Measurements from ENCODE around the gene EPB42.

EPB42 gene

GRCh38 chr15:43253431-43254403, 32.9 kb upstream of the EPB42 start:
- no peaks in the 10 kb centered on the region for H3K27me3 ChIP-seq (ENCODE audit: control insufficient read depth in 1 of 2, insufficient read depth in 2 of 2, low read length in 2 of 2)
- H3K27ac ChIP-seq (ENCODE audit: low read depth, low read length): no peak overlapping the region
- no peaks in the 10 kb centered on the region for H3K36me3 ChIP-seq (ENCODE audit: insufficient read depth, low read length)
- H3K4me1 ChIP-seq (ENCODE audit: insufficient read depth, low read length): no peaks in the 10 kb centered on the region
- H3K4me3 ChIP-seq (ENCODE audit: low read depth in 1 of 2, low read length in 2 of 2): no peak overlapping the region
- no peaks in the 10 kb centered on the region for H3K9me3 ChIP-seq (ENCODE audit: low read length)
- no peak overlapping the region for H3K9ac ChIP-seq (ENCODE audit: low read length)

- Histone ChIP-seq H3K9ac (ENCODE audit: low read length) (no peak overlapping the region), H3K4me1 (ENCODE audit: insufficient read depth, low read length) (no peaks in the 10 kb centered on the region), H3K9me3 (ENCODE audit: low read length) (no peaks in the 10 kb centered on the region), H3K36me3 (ENCODE audit: insufficient read depth, low read length) (no peaks in the 10 kb centered on the region), H3K27me3 (ENCODE audit: control insufficient read depth in 1 of 2, insufficient read depth in 2 of 2, low read length in 2 of 2) (no peaks in the 10 kb centered on the region), H3K27ac (ENCODE audit: low read depth, low read length) (no peak overlapping the region), H3K4me3 (ENCODE audit: low read depth in 1 of 2, low read length in 2 of 2) (no peak overlapping the region)
Measured at GRCh38 chr15:43251871-43252250, 31.0 kb upstream of the EPB42 start.

- Histone ChIP-seq H3K27me3 (ENCODE audit: control insufficient read depth in 1 of 2, insufficient read depth in 2 of 2, low read length in 2 of 2) (no peaks in the 10 kb centered on the region), H3K9me3 (ENCODE audit: low read length) (no peaks in the 10 kb centered on the region), H3K4me1 (ENCODE audit: insufficient read depth, low read length) (no peaks in the 10 kb centered on the region), H3K4me3 (ENCODE audit: low read depth in 1 of 2, low read length in 2 of 2) (no peak overlapping the region), H3K36me3 (ENCODE audit: insufficient read depth, low read length) (no peaks in the 10 kb centered on the region), H3K27ac (ENCODE audit: low read depth, low read length) (no peak overlapping the region), H3K9ac (ENCODE audit: low read length) (no peak overlapping the region)
Measured at GRCh38 chr15:43251185-43251870, 30.5 kb upstream of the EPB42 start.

GRCh38 chr15:43250785-43251184, 30.0 kb upstream of the EPB42 start:
- H3K36me3 ChIP-seq (ENCODE audit: insufficient read depth, low read length): no peaks in the 10 kb centered on the region
- no peak overlapping the region for H3K9ac ChIP-seq (ENCODE audit: low read length)
- no peaks in the 10 kb centered on the region for H3K27me3 ChIP-seq (ENCODE audit: control insufficient read depth in 1 of 2, insufficient read depth in 2 of 2, low read length in 2 of 2)
- no peak overlapping the region for H3K4me3 ChIP-seq (ENCODE audit: low read depth in 1 of 2, low read length in 2 of 2)
- H3K9me3 ChIP-seq (ENCODE audit: low read length): no peaks in the 10 kb centered on the region
- no peak overlapping the region for H3K27ac ChIP-seq (ENCODE audit: low read depth, low read length)
- H3K4me1 ChIP-seq (ENCODE audit: insufficient read depth, low read length): no peaks in the 10 kb centered on the region

GRCh38 chr15:43249699-43250203, 28.9 kb upstream of the EPB42 start:
- Histone ChIP-seq H3K27ac (ENCODE audit: low read depth, low read length) (no peak overlapping the region), H3K4me1 (ENCODE audit: insufficient read depth, low read length) (no peaks in the 10 kb centered on the region), H3K4me3 (ENCODE audit: low read depth in 1 of 2, low read length in 2 of 2) (no peak overlapping the region), H3K36me3 (ENCODE audit: insufficient read depth, low read length) (no peaks in the 10 kb centered on the region), H3K9ac (ENCODE audit: low read length) (no peak overlapping the region), H3K9me3 (ENCODE audit: low read length) (no peaks in the 10 kb centered on the region), H3K27me3 (ENCODE audit: control insufficient read depth in 1 of 2, insufficient read depth in 2 of 2, low read length in 2 of 2) (no peaks in the 10 kb centered on the region)

- Histone ChIP-seq H3K4me3 (ENCODE audit: low read depth in 1 of 2, low read length in 2 of 2) (no peak overlapping the region), H3K27ac (ENCODE audit: low read depth, low read length) (no peak overlapping the region), H3K9ac (ENCODE audit: low read length) (no peak overlapping the region), H3K36me3 (ENCODE audit: insufficient read depth, low read length) (no peaks in the 10 kb centered on the region), H3K9me3 (ENCODE audit: low read length) (no peaks in the 10 kb centered on the region), H3K27me3 (ENCODE audit: control insufficient read depth in 1 of 2, insufficient read depth in 2 of 2, low read length in 2 of 2) (no peaks in the 10 kb centered on the region), H3K4me1 (ENCODE audit: insufficient read depth, low read length) (no peaks in the 10 kb centered on the region)
Measured at GRCh38 chr15:43249236-43249635, 28.4 kb upstream of the EPB42 start.

GRCh38 chr15:43246261-43246774, 25.5 kb upstream of the EPB42 start:
- no peak overlapping the region for H3K27ac ChIP-seq (ENCODE audit: low read depth, low read length)
- no peaks in the 10 kb centered on the region for H3K4me1 ChIP-seq (ENCODE audit: insufficient read depth, low read length)
- H3K36me3 ChIP-seq (ENCODE audit: insufficient read depth, low read length): no peaks in the 10 kb centered on the region
- H3K9me3 ChIP-seq (ENCODE audit: low read length): no peaks in the 10 kb centered on the region
- H3K9ac ChIP-seq (ENCODE audit: low read length): no peak overlapping the region
- no peak overlapping the region for H3K4me3 ChIP-seq (ENCODE audit: low read depth in 1 of 2, low read length in 2 of 2)
- no peaks in the 10 kb centered on the region for H3K27me3 ChIP-seq (ENCODE audit: control insufficient read depth in 1 of 2, insufficient read depth in 2 of 2, low read length in 2 of 2)

- no peak overlapping the region for H3K4me3 ChIP-seq (ENCODE audit: low read depth in 1 of 2, low read length in 2 of 2)
- H3K27me3 ChIP-seq (ENCODE audit: control insufficient read depth in 1 of 2, insufficient read depth in 2 of 2, low read length in 2 of 2): no peaks in the 10 kb centered on the region
- H3K4me1 ChIP-seq (ENCODE audit: insufficient read depth, low read length): no peaks in the 10 kb centered on the region
- no peaks in the 10 kb centered on the region for H3K9me3 ChIP-seq (ENCODE audit: low read length)
- H3K36me3 ChIP-seq (ENCODE audit: insufficient read depth, low read length): no peaks in the 10 kb centered on the region
- no peak overlapping the region for H3K27ac ChIP-seq (ENCODE audit: low read depth, low read length)
- H3K9ac ChIP-seq (ENCODE audit: low read length): no peak overlapping the region
Measured at GRCh38 chr15:43244092-43244491, 23.3 kb upstream of the EPB42 start.

- Histone ChIP-seq H3K27ac (ENCODE audit: low read depth, low read length) (no peak overlapping the region), H3K9me3 (ENCODE audit: low read length) (no peaks in the 10 kb centered on the region), H3K27me3 (ENCODE audit: control insufficient read depth in 1 of 2, insufficient read depth in 2 of 2, low read length in 2 of 2) (no peaks in the 10 kb centered on the region), H3K4me3 (ENCODE audit: low read depth in 1 of 2, low read length in 2 of 2) (no peak overlapping the region), H3K4me1 (ENCODE audit: insufficient read depth, low read length) (no peaks in the 10 kb centered on the region), H3K9ac (ENCODE audit: low read length) (no peak overlapping the region), H3K36me3 (ENCODE audit: insufficient read depth, low read length) (no peaks in the 10 kb centered on the region)
Measured at GRCh38 chr15:43243020-43243645, 22.3 kb upstream of the EPB42 start.

- H3K36me3 ChIP-seq (ENCODE audit: insufficient read depth, low read length): no peaks in the 10 kb centered on the region
- H3K4me3 ChIP-seq (ENCODE audit: low read depth in 1 of 2, low read length in 2 of 2): no peak overlapping the region
- no peaks in the 10 kb centered on the region for H3K9me3 ChIP-seq (ENCODE audit: low read length)
- no peak overlapping the region for H3K27ac ChIP-seq (ENCODE audit: low read depth, low read length)
- H3K9ac ChIP-seq (ENCODE audit: low read length): no peak overlapping the region
- no peaks in the 10 kb centered on the region for H3K4me1 ChIP-seq (ENCODE audit: insufficient read depth, low read length)
- no peaks in the 10 kb centered on the region for H3K27me3 ChIP-seq (ENCODE audit: control insufficient read depth in 1 of 2, insufficient read depth in 2 of 2, low read length in 2 of 2)
Measured at GRCh38 chr15:43242616-43243015, 21.8 kb upstream of the EPB42 start.

GRCh38 chr15:43241100-43241499, 20.3 kb upstream of the EPB42 start:
- Histone ChIP-seq H3K9me3 (ENCODE audit: low read length) (no peaks in the 10 kb centered on the region), H3K9ac (ENCODE audit: low read length) (no peak overlapping the region), H3K36me3 (ENCODE audit: insufficient read depth, low read length) (no peaks in the 10 kb centered on the region), H3K27ac (ENCODE audit: low read depth, low read length) (no peak overlapping the region), H3K4me3 (ENCODE audit: low read depth in 1 of 2, low read length in 2 of 2) (no peak overlapping the region), H3K27me3 (ENCODE audit: control insufficient read depth in 1 of 2, insufficient read depth in 2 of 2, low read length in 2 of 2) (no peaks in the 10 kb centered on the region), H3K4me1 (ENCODE audit: insufficient read depth, low read length) (no peaks in the 10 kb centered on the region)

Data from muscle layer of colon (tissue), 2 donors.